HCT116 (cell line): ENCODE results near the gene KYAT1. TPM values are rescaled to one million over a fixed set of nuclear protein-coding genes. Genes with fewer than 3 reads are reported as not detected.
A peak's percentile ranks its signal among the peaks of the same experiment; 100 is the strongest.

ENCODE experiments used
- ATAC-seq: fragments of 200-7000 bp; cut with Tn5 transposase; 2 replicates; pipeline ENCODE4 v1.9.1; 2020; ENCODE audit warnings: mild to moderate bottlenecking, moderate library complexity
- BruUV-seq: library from RNA; stranded (reverse); fragments of 400-500 nt; replicated peaks from 2 replicates; lab custom pipeline; 2021; lab: Mats Ljungman, UMichigan
- CTCF ChIA-PET: fragments of 300-600 bp; sonication (Branson Sonifier 250); formaldehyde crosslinking; loops from one replicate; lab custom pipeline; 2021; ENCODE audit warnings: antibody characterized with exemption; lab: Charles Lee
- POLR2A ChIA-PET: fragments of 300-600, 350-600 bp; sonication (Branson Sonifier 250); formaldehyde crosslinking; loops from one replicate; lab custom pipeline; 2021; ENCODE audit warnings: antibody characterized with exemption; lab: Charles Lee
- RAD21 ChIA-PET, 2 experiments: fragments of 300-600 bp; sonication (Branson Sonifier 250); formaldehyde crosslinking; loops; one replicate each; lab custom pipeline; 2023; ENCODE audit warnings: low total read pairs in 2 of 2; ENCODE audit not compliant: uncharacterized antibody in 2 of 2, unreplicated experiment in 2 of 2, low non-redundant PET in 1 of 2; lab: Charles Lee
- DNase-seq: peaks from one replicate; pipeline ENCODE4 v3.0.0-alpha.2; 2010; ENCODE audit warnings: low read depth, low spot score
- H2AFZ ChIP-seq: fragments of 200-600 bp; shearing (Covaris generic), sonication (generic); 2 replicates; pipeline ENCODE4 v1.6.1; 2017; ENCODE audit warnings: low read depth, mixed run types, mixed read lengths, antibody characterized with exemption, low read length; ENCODE audit not compliant: poor library complexity, severe bottlenecking
- H3K27ac ChIP-seq: 2 replicates; pipeline ENCODE4 v1.5.1; 2012; ENCODE audit warnings: low read depth, low read length
- H3K27me3 ChIP-seq: fragments of 200-600 bp; sonication (generic); 2 replicates; pipeline ENCODE4 v1.6.1; 2016; ENCODE audit warnings: mixed run types, low read length, mixed read lengths; ENCODE audit not compliant: insufficient read depth
- H3K36me3 ChIP-seq, 2 experiments: fragments of 200-500 bp in 1 of 2; fragments of 200-600 bp in 1 of 2; sonication (Bioruptor generic) in 1 of 2; sonication (generic) in 1 of 2; 2 replicates each; pipeline versions ENCODE4 v1.5.1 to v1.6.1; 2014 to 2016; ENCODE audit warnings: low read length in 2 of 2, inconsistent platforms in 1 of 2, mixed read lengths in 1 of 2, mixed run types in 1 of 2; ENCODE audit not compliant: insufficient read depth in 2 of 2, control insufficient read depth in 1 of 2
- H3K4me1 ChIP-seq, 2 experiments: fragments of 200-600 bp in 1 of 2; sonication (generic) in 1 of 2; 2 replicates each; pipeline versions ENCODE4 v1.5.1 to v1.6.1; 2012 to 2017; ENCODE audit warnings: low read length in 2 of 2, inconsistent platforms in 1 of 2, mild to moderate bottlenecking in 1 of 2, mixed read lengths in 1 of 2, mixed run types in 1 of 2, moderate library complexity in 1 of 2; ENCODE audit not compliant: insufficient read depth in 2 of 2, control insufficient read depth in 1 of 2
- H3K4me2 ChIP-seq: fragments of 200-600 bp; sonication (generic); 2 replicates; pipeline ENCODE4 v1.6.1; 2017; ENCODE audit warnings: mixed run types, low read length, mixed read lengths
- H3K4me3 ChIP-seq, 2 experiments: fragments of 200-600 bp in 1 of 2; sonication (generic) in 1 of 2; replicated peaks in 1 of 2; 2 replicates each; pipeline ENCODE4 v1.5.1; 2011 to 2016; ENCODE audit warnings: low read length in 2 of 2, control low read depth in 1 of 2, low read depth in 1 of 2, mild to moderate bottlenecking in 1 of 2, mixed read lengths in 1 of 2, mixed run types in 1 of 2
- H3K79me2 ChIP-seq: fragments of 200-600 bp; sonication (generic); 2 replicates; pipeline ENCODE4 v1.6.1; 2017; ENCODE audit warnings: mild to moderate bottlenecking, mixed run types, low read length, moderate library complexity, mixed read lengths; ENCODE audit not compliant: insufficient read depth
- H3K9ac ChIP-seq: fragments of 200-600 bp; sonication (generic); 2 replicates; pipeline ENCODE4 v1.6.1; 2016; ENCODE audit warnings: low read length, mixed read lengths
- H3K9me2 ChIP-seq: fragments of 200-600 bp; sonication (generic), shearing (Covaris generic); 2 replicates; pipeline ENCODE4 v1.6.1; 2017; ENCODE audit warnings: mixed run types, mild to moderate bottlenecking, moderate library complexity; ENCODE audit not compliant: insufficient read depth
- H3K9me3 ChIP-seq, 2 experiments: fragments of 200-500 bp in 1 of 2; fragments of 200-600 bp in 1 of 2; sonication (Bioruptor generic) in 1 of 2; sonication (generic) in 1 of 2; 2 replicates each; pipeline ENCODE4 v1.6.1; 2014 to 2017; ENCODE audit warnings: low read length in 2 of 2, mixed read lengths in 2 of 2, inconsistent platforms in 1 of 2, low read depth in 1 of 2, mild to moderate bottlenecking in 1 of 2, mixed run types in 1 of 2, moderate library complexity in 1 of 2; ENCODE audit not compliant: control insufficient read depth in 1 of 2, insufficient read depth in 1 of 2
- H4K20me1 ChIP-seq: fragments of 200-600 bp; sonication (generic), shearing (Covaris generic); 2 replicates; pipeline ENCODE4 v1.6.1; 2017; ENCODE audit warnings: mixed run types, mild to moderate bottlenecking, moderate library complexity; ENCODE audit not compliant: insufficient read depth
- EGR1 ChIP-seq: IDR thresholded peaks from 2 replicates; pipeline ENCODE4 v1.6.1; 2012; ENCODE audit warnings: low read depth
- ELF1 ChIP-seq: IDR thresholded peaks from 2 replicates; pipeline ENCODE4 v1.6.1; 2012; ENCODE audit warnings: low read depth, borderline replicate concordance
- MAX ChIP-seq: IDR thresholded peaks from 2 replicates; pipeline ENCODE4 v1.6.1; 2012
- POLR2A ChIP-seq: IDR thresholded peaks from 2 replicates; pipeline ENCODE4 v1.7.0; 2011; ENCODE audit warnings: borderline replicate concordance; ENCODE audit not compliant: insufficient read depth, insufficient read length; ENCODE audit errors: extremely low read depth
- REST ChIP-seq: IDR thresholded peaks from 2 replicates; pipeline ENCODE4 v1.6.1; 2012; ENCODE audit warnings: low read depth
- YY1 ChIP-seq: IDR thresholded peaks from 2 replicates; pipeline ENCODE4 v1.6.1; 2011; ENCODE audit warnings: low read length, low read depth, moderate library complexity, mild to moderate bottlenecking; ENCODE audit not compliant: insufficient replicate concordance; ENCODE audit errors: extremely low read depth
- ZFX ChIP-seq: fragments of 450-650 bp; IDR thresholded peaks from 2 replicates; pipeline ENCODE4 v1.6.1; 2017
- intact Hi-C: fragments of 100-400 bp; cut with micrococcal nuclease; formaldehyde crosslinking; loops from 2 replicates; pipeline ENCODE4 v1.10.0; 2022
- total RNA-seq: library from RNA; stranded (reverse); gene quantifications from one replicate; pipeline ENCODE4 v1.2.1, GENCODE V29; 2021; ENCODE audit not compliant: unreplicated experiment

Gene KYAT1
- total RNA-seq, 1 experiment from 2014 or later, result 10.1 TPM

- no peak overlapping the region for H2AFZ ChIP-seq
- DNase-seq, result no peak
- intact Hi-C loops, result no loop called here
- H3K79me2 ChIP-seq, result no peaks in the 10 kb centered on the region
- BruUV-seq, result no TSS peak
- peak overlapping the region; percentile 73 for H3K9ac ChIP-seq
- peaks cover 8 to 14% of the 10 kb centered on the region in 2 experiments; a peak in 3 of 4 replicates for H3K36me3 ChIP-seq
- peak; percentile 59 for ATAC-seq
- peak overlapping the region; percentile 97 for H3K4me2 ChIP-seq
- peak; percentile 54; the same call in 1 of the 2 replicates for TF ChIP-seq MAX
- peak; percentile 64; the same call in 1 of the 2 replicates for TF ChIP-seq ZFX
- no peak for TF ChIP-seq POLR2A
- TF ChIP-seq, all 23 proteins: peak for 2
- H3K27me3 ChIP-seq, result no peaks in the 10 kb centered on the region
- RAD21 ChIA-PET, result interaction anchor here (1.1 to 1.5 kb wide), 2 partner anchors 86 to 109 kb away, joined by 3 to 4 read pairs; no protein-coding TSS in a partner anchor
- no peaks in the 10 kb centered on the region for H3K9me2 ChIP-seq
- CTCF ChIA-PET, result interaction anchor here (0.7 to 2.0 kb wide), 17 partner anchors 9 to 269 kb away, joined by 3 to 23 read pairs (median 3); partner anchors contain the start of genes SPOUT1 and ZDHHC12
- H3K4me1 ChIP-seq, result peaks cover 12 to 23% of the 10 kb centered on the region in 2 experiments; a peak in 3 of 4 replicates
- H3K9me3 ChIP-seq, result no peaks in the 10 kb centered on the region
- peak overlapping the region; percentile 85 for H3K27ac ChIP-seq
- H3K4me3 ChIP-seq, result peak overlapping the region; percentile 54 to 71
- no peaks in the 10 kb centered on the region for H4K20me1 ChIP-seq
- POLR2A ChIA-PET, result interaction anchor here (0.6 to 1.4 kb wide), 3 partner anchors 11 to 167 kb away, joined by 3 to 9 read pairs (median 7); partner anchors contain the start of gene SPOUT1
These were observed 62.7 kb downstream of the KYAT1 start for GRCh38 chr9:128818839-128819715.

GRCh38 chr9:128818099-128818838, 63.5 kb downstream of the KYAT1 start, which contains the start of gene ENDOG:
Gene ENDOG (plus strand): TSS chr9:128818500. CDS start chr9:128818685, 185 bp downstream.
- RAD21 ChIA-PET, result interaction anchor here (0.7 to 1.5 kb wide), 5 partner anchors 11 to 109 kb away, joined by 3 to 4 read pairs (median 3); partner anchors contain the start of gene SPOUT1 (in 1 of the 2)
- H3K27ac ChIP-seq, result peak within 1 kb of the TSS; percentile 85
- intact Hi-C loops, result no loop called here
- TF ChIP-seq EGR1 (no peak), REST (no peak), YY1 (peak; percentile 11), POLR2A (peak; percentile 96), ELF1 (no peak)

More at GRCh38 chr9:128818099-128818838, 63.5 kb downstream of the KYAT1 start, which contains the start of gene ENDOG:
- Histone ChIP-seq H4K20me1 (no peaks in the 10 kb centered on the region), H3K4me2 (peak within 1 kb of the TSS; percentile 97), H3K27me3 (no peaks in the 10 kb centered on the region), H2AFZ (peak within 1 kb of the TSS; percentile 95), H3K4me1 (peaks cover 12 to 23% of the 10 kb centered on the region in 2 experiments; a peak in 3 of 4 replicates), H3K9me2 (no peaks in the 10 kb centered on the region), H3K9me3 (no peaks in the 10 kb centered on the region), H3K4me3 (peak within 1 kb of the TSS; percentile 54 to 71), H3K9ac (peak within 1 kb of the TSS; percentile 73), H3K79me2 (no peaks in the 10 kb centered on the region), H3K36me3 (peaks cover 8 to 14% of the 10 kb centered on the region in 2 experiments; a peak in 3 of 4 replicates)
- POLR2A ChIA-PET, result interaction anchor here (0.6 to 1.3 kb wide), 6 partner anchors 12 to 736 kb away, joined by 3 to 9 read pairs (median 4); partner anchors contain the start of gene SPOUT1
- ATAC-seq (peak; percentile 82), DNase-seq (peak; percentile 93)
- no TSS peak for BruUV-seq
- CTCF ChIA-PET, result interaction anchor here (0.6 to 2.0 kb wide), 18 partner anchors 8 to 564 kb away, joined by 3 to 23 read pairs (median 4); partner anchors contain the start of genes SPOUT1 and ZDHHC12
